H1 (cell line): Measurements from ENCODE around the gene SETD1B. TPM values are rescaled to one million over a fixed set of nuclear protein-coding genes. Genes with fewer than 3 reads are reported as not detected.

ENCODE experiments used
- CTCF ChIA-PET: fragments of 300-600 bp; sonication (Branson Sonifier 250); formaldehyde crosslinking; loops from one replicate; lab custom pipeline; 2021; ENCODE audit not compliant: partially characterized antibody; lab: Charles Lee
- POLR2A ChIA-PET: fragments of 300-600 bp; sonication (Branson Sonifier 250); formaldehyde crosslinking; loops from one replicate; lab custom pipeline; 2021; ENCODE audit warnings: inconsistent platforms; ENCODE audit not compliant: partially characterized antibody; lab: Charles Lee
- DNase-seq, 2 experiments: peaks; one replicate each; pipeline versions ENCODE4 v3.0.0 to v3.0.0-alpha.2; 2010 to 2022; ENCODE audit warnings: low spot score in 2 of 2, low read depth in 1 of 2, mixed read lengths in 1 of 2
- FAIRE-seq: peaks from 2 replicates; lab custom pipeline; 2011; peaks lifted over from hg19 to GRCh38; lab: Jason Lieb, UNC
- H2AFZ ChIP-seq: 2 replicates; pipeline ENCODE4 v1.8.1; 2012; ENCODE audit warnings: low read length, inconsistent platforms
- H2AK5ac ChIP-seq: 2 replicates; pipeline ENCODE4 v1.6.1; 2013; ENCODE audit warnings: low read depth, low read length
- H2BK120ac ChIP-seq: replicated peaks from 2 replicates; pipeline ENCODE3; 2013; ENCODE audit warnings: low read depth, low read length, inconsistent platforms
- H2BK12ac ChIP-seq: 2 replicates; pipeline ENCODE4 v1.6.1; 2013; ENCODE audit warnings: low read depth, low read length
- H2BK15ac ChIP-seq: 2 replicates; pipeline ENCODE4 v1.6.1; 2013; ENCODE audit warnings: low read length
- H2BK20ac ChIP-seq: 2 replicates; pipeline ENCODE4 v1.6.1; 2013; ENCODE audit warnings: low read length
- H2BK5ac ChIP-seq: 2 replicates; pipeline ENCODE4 v1.6.1; 2013; ENCODE audit warnings: low read depth, low read length
- H3K14ac ChIP-seq: 2 replicates; pipeline ENCODE4 v1.6.1; 2013; ENCODE audit warnings: inconsistent platforms; ENCODE audit not compliant: insufficient read length
- H3K18ac ChIP-seq: 2 replicates; pipeline ENCODE4 v1.6.1; 2013; ENCODE audit warnings: low read length; ENCODE audit errors: extremely low read depth
- H3K23ac ChIP-seq: 2 replicates; pipeline ENCODE4 v1.6.1; 2013; ENCODE audit warnings: inconsistent platforms; ENCODE audit not compliant: insufficient read length
- H3K23me2 ChIP-seq: 2 replicates; pipeline ENCODE4 v1.6.1; 2013; ENCODE audit warnings: low read depth, low read length
- H3K27ac ChIP-seq: 2 replicates; pipeline ENCODE4 v1.6.1; 2011; ENCODE audit warnings: low read depth, low read length, inconsistent platforms
- H3K27me3 ChIP-seq, 4 experiments: replicated peaks in 1 of 4; 1 replicate in 1 of 4; 2 replicates in 3 of 4; pipeline versions ENCODE4 v1.6.1 to v1.8.1; 2011 to 2013; ENCODE audit warnings: low read length in 3 of 4, mild to moderate bottlenecking in 3 of 4, inconsistent platforms in 2 of 4, mixed read lengths in 2 of 4, moderate library complexity in 1 of 4; ENCODE audit not compliant: control insufficient read depth in 3 of 4, insufficient read depth in 3 of 4; ENCODE audit errors: extremely low read depth in 1 of 4
- H3K36me3 ChIP-seq, 4 experiments: 2 replicates each; pipeline versions ENCODE4 v1.6.1 to v1.8.1; 2011 to 2013; ENCODE audit warnings: mild to moderate bottlenecking in 4 of 4, low read length in 3 of 4, moderate library complexity in 2 of 4, control low read depth in 1 of 4, inconsistent platforms in 1 of 4; ENCODE audit not compliant: insufficient read depth in 4 of 4, control insufficient read depth in 2 of 4
- H3K4ac ChIP-seq: replicated peaks from 2 replicates; pipeline ENCODE3; 2013; ENCODE audit warnings: low read length, low read depth, mixed read lengths, inconsistent platforms; ENCODE audit not compliant: insufficient read length
- H3K4me1 ChIP-seq, 4 experiments: replicated peaks in 1 of 4; 1 replicate in 1 of 4; 2 replicates in 3 of 4; pipeline versions ENCODE4 v1.6.1 to v1.8.1; 2011 to 2013; ENCODE audit warnings: low read length in 3 of 4, inconsistent platforms in 2 of 4, mixed read lengths in 1 of 4; ENCODE audit not compliant: insufficient read depth in 4 of 4, control insufficient read depth in 3 of 4
- H3K4me2 ChIP-seq, 2 experiments: 2 replicates each; pipeline versions ENCODE4 v1.6.1 to v1.8.1; 2011 to 2013; ENCODE audit warnings: low read depth in 2 of 2, low read length in 2 of 2, control low read depth in 1 of 2, inconsistent platforms in 1 of 2, mild to moderate bottlenecking in 1 of 2; ENCODE audit not compliant: insufficient read depth in 1 of 2
- H3K4me3 ChIP-seq, 4 experiments: fragments of 200-600, 300-600 bp in 1 of 4; sonication (generic), shearing (Covaris generic), sonication (Bioruptor Twin) in 1 of 4; 2 replicates each; pipeline versions ENCODE4 v1.5.1 to v1.8.1; 2011 to 2016; ENCODE audit warnings: low read length in 4 of 4, low read depth in 3 of 4, control low read depth in 2 of 4, inconsistent platforms in 2 of 4, mild to moderate bottlenecking in 2 of 4, mixed read lengths in 1 of 4, moderate library complexity in 1 of 4; ENCODE audit not compliant: insufficient read depth in 2 of 4; ENCODE audit errors: extremely low read depth in 1 of 4
- H3K56ac ChIP-seq: replicated peaks from 2 replicates; pipeline ENCODE3; 2013; ENCODE audit warnings: low read depth, mild to moderate bottlenecking, mixed read lengths, low read length, inconsistent platforms; ENCODE audit not compliant: insufficient read length
- H3K79me1 ChIP-seq: 2 replicates; pipeline ENCODE4 v1.6.1; 2013; ENCODE audit warnings: low read depth, low read length, control low read depth
- H3K79me2 ChIP-seq, 2 experiments: 2 replicates each; pipeline versions ENCODE4 v1.6.1 to v1.8.1; 2012 to 2013; ENCODE audit warnings: low read length in 2 of 2, mild to moderate bottlenecking in 2 of 2, inconsistent platforms in 1 of 2; ENCODE audit not compliant: insufficient read depth in 2 of 2, control insufficient read depth in 1 of 2
- H3K9ac ChIP-seq, 4 experiments: replicated peaks in 1 of 4; 1 replicate in 1 of 4; 2 replicates in 3 of 4; pipeline versions ENCODE4 v1.6.1 to v1.8.1; 2011 to 2013; ENCODE audit warnings: low read depth in 3 of 4, low read length in 3 of 4, control low read depth in 2 of 4, mild to moderate bottlenecking in 2 of 4, moderate library complexity in 2 of 4, inconsistent platforms in 1 of 4; ENCODE audit errors: extremely low read depth in 1 of 4
- H3K9me3 ChIP-seq, 2 experiments: 2 replicates each; pipeline versions ENCODE4 v1.6.1 to v1.8.1; 2012 to 2013; ENCODE audit warnings: mild to moderate bottlenecking in 2 of 2, moderate library complexity in 2 of 2, control low read depth in 1 of 2, inconsistent platforms in 1 of 2, low read depth in 1 of 2, low read length in 1 of 2, mixed read lengths in 1 of 2; ENCODE audit not compliant: insufficient read depth in 2 of 2
- H4K20me1 ChIP-seq, 2 experiments: replicated peaks in 1 of 2; 2 replicates each; pipeline versions ENCODE3 to v1.8.1; 2011 to 2013; ENCODE audit warnings: inconsistent platforms in 2 of 2, low read length in 2 of 2, mild to moderate bottlenecking in 1 of 2; ENCODE audit not compliant: insufficient read depth in 2 of 2, control insufficient read depth in 1 of 2
- H4K5ac ChIP-seq: 2 replicates; pipeline ENCODE4 v1.6.1; 2013; ENCODE audit warnings: low read length, low read depth, mixed read lengths, inconsistent platforms; ENCODE audit not compliant: insufficient read length
- H4K8ac ChIP-seq: 2 replicates; pipeline ENCODE4 v1.8.0; 2013; ENCODE audit warnings: mild to moderate bottlenecking, moderate library complexity, low read length, inconsistent platforms; ENCODE audit not compliant: insufficient read depth; ENCODE audit errors: extremely low read depth
- H4K91ac ChIP-seq: replicated peaks from 2 replicates; pipeline ENCODE3; 2013; ENCODE audit warnings: low read length, mixed read lengths, inconsistent platforms; ENCODE audit not compliant: insufficient read length
- ASH2L ChIP-seq: fragments of 200-600, 300-600 bp; sonication (generic); IDR thresholded peaks from one replicate; pipeline ENCODE4 v1.7.1; 2017; ENCODE audit warnings: low read length
- CTBP2 ChIP-seq: IDR thresholded peaks from 2 replicates; pipeline ENCODE4 v1.7.0; 2011; ENCODE audit warnings: borderline replicate concordance, mild to moderate bottlenecking, moderate library complexity, mixed read lengths, low read length; ENCODE audit not compliant: insufficient read depth, insufficient read length
- RXRA ChIP-seq: IDR thresholded peaks from 2 replicates; pipeline ENCODE4 v1.6.1; 2011; ENCODE audit warnings: low read depth, mild to moderate bottlenecking, low read length, moderate library complexity; ENCODE audit not compliant: insufficient read depth
- WGBS, 2 experiments: shearing (Covaris generic) in 1 of 2; methylation state at CpG; one replicate each; pipeline versions ENCODE4 v1.1.6 to v1.1.7; 2013 to 2015; ENCODE audit warnings: low lambda C conversion rate in 2 of 2, mixed read lengths in 2 of 2, inconsistent platforms in 1 of 2, low coverage in 1 of 2, missing lambda C conversion rate in 1 of 2; ENCODE audit not compliant: insufficient replicate concordance in 2 of 2, insufficient coverage in 1 of 2, insufficient read length in 1 of 2; ENCODE audit errors: extremely low coverage in 1 of 2, missing lambda C conversion rate in 1 of 2; 5-methylcytosine and 5-hydroxymethylcytosine counted together
- polyA plus RNA-seq, 7 experiments: library from polyadenylated mRNA; depleted of rRNA in 3 of 7; stranded (reverse) in 5 of 7; unstranded in 2 of 7; fragments of >200 nt in 5 of 7; fragments of 200-250 nt in 2 of 7; gene quantifications; 1 replicate in 5 of 7; 2 replicates in 1 of 7; 4 replicates in 1 of 7; pipeline versions ENCODE4 v1.2.1 to v1.2.3, GENCODE V29; 2011 to 2013; ENCODE audit warnings: missing spikeins in 2 of 7, mixed read lengths in 2 of 7
- total RNA-seq: library from RNA; stranded (reverse); fragmentation: NEBNext Ultra II Directional; extraction: Animal tissue kit (Norgen Biotek cat#: 25700); gene quantifications from 2 replicates; pipeline ENCODE4 v1.2.1, GENCODE V29; 2021

Gene SETD1B
- total and polyA plus RNA-seq, 2 of the 8 experiments (the other 6 are each of a cell fraction or from before 2014, with no cell fraction given) = 1.3 to 17.7 TPM

GRCh38 chr12:121799156-121799841 is 4.5 kb upstream of the SETD1B start:
- H3K4ac ChIP-seq = no peak overlapping the region
- 0 out of 2 replicates have a peak, but pooled peaks cover 6% of the 10 kb centered on the region for H3K79me1 ChIP-seq
- H2BK20ac ChIP-seq = no peak overlapping the region
- peak overlapping the region; percentile 83 to 92 for H3K4me2 ChIP-seq
- no peaks in the 10 kb centered on the region for H3K27me3 ChIP-seq
- H3K4me3 ChIP-seq = peak overlapping the region; percentile 70 to 88 (median 81)
- H4K91ac ChIP-seq = no peak overlapping the region
- peaks cover 0 to 38% of the 10 kb centered on the region in 2 experiments; a peak in 2 of 4 replicates for H3K79me2 ChIP-seq
- WGBS, 2 experiments = 29% methylated on average over 23 of the region's 30 CpGs; no CpG with 5 or more reads in 1 of the 2 experiments
- H3K9ac ChIP-seq = peak overlapping the region in 3 of 4 experiments; percentile 22 to 99 (median 98); a peak in 5 of 7 replicates
- peaks cover 23% of the 10 kb centered on the region; the same call in 1 of the 2 replicates for H3K23me2 ChIP-seq
- peak overlapping the region; percentile 41 for H4K5ac ChIP-seq
- H4K20me1 ChIP-seq = peaks cover 6 to 13% of the 10 kb centered on the region in 2 experiments
- peak overlapping the region; percentile 18; the same call in 1 of the 2 replicates for H2BK15ac ChIP-seq
- H2BK5ac ChIP-seq = peak overlapping the region; percentile 12
- CTCF ChIA-PET = interaction anchor here (0.7 to 18.2 kb wide), 8 partner anchors 9 to 1749 kb away, joined by 3 to 363 read pairs (median 112); partner anchors contain the start of genes PSMD9 and SETD1B
- H3K14ac ChIP-seq = no peak overlapping the region
- H3K27ac ChIP-seq = no peak overlapping the region; the same call in 1 of the 2 replicates
- H2AFZ ChIP-seq = no peak overlapping the region
- no peaks in the 10 kb centered on the region for H3K9me3 ChIP-seq
- H3K4me1 ChIP-seq = peaks cover 11 to 32% (median 19%) of the 10 kb centered on the region in 4 experiments
- H3K18ac ChIP-seq = no peak overlapping the region; the same call in 1 of the 2 replicates
- no peak overlapping the region for H2BK120ac ChIP-seq
- FAIRE-seq = no peak
- no peak overlapping the region for H4K8ac ChIP-seq
- H3K36me3 ChIP-seq = peaks cover 0 to 16% (median 3%) of the 10 kb centered on the region in 4 experiments; a peak in 4 of 8 replicates
- POLR2A ChIA-PET = interaction anchor here (0.6 to 34.9 kb wide), 14 partner anchors 1 to 257 kb away, joined by 3 to 958 read pairs (median 4); partner anchors contain the start of genes PSMD9, RHOF and SETD1B
- H2AK5ac ChIP-seq = no peak overlapping the region; the same call in 1 of the 2 replicates
- no peak overlapping the region; the same call in 1 of the 2 replicates for H2BK12ac ChIP-seq
- H3K56ac ChIP-seq = peak overlapping the region; percentile 52
- no peak overlapping the region for H3K23ac ChIP-seq
- no peak for DNase-seq
- TF ChIP-seq ASH2L = no peak
- no peak for TF ChIP-seq RXRA
- no peak for TF ChIP-seq CTBP2
